HepG2 (cell line): ENCODE results near the gene ZMYND10. TPM values are rescaled to one million over a fixed set of nuclear protein-coding genes. Genes with fewer than 3 reads are reported as not detected.

Experiments
- ATAC-seq: fragments of 200-7000 bp; cut with Tn5 transposase; 3 replicates; pipeline ENCODE4 v1.9.1; 2020; ENCODE audit warnings: mild to moderate bottlenecking, moderate library complexity
- BruUV-seq: library from RNA; stranded (reverse); fragments of 400-500 nt; replicated peaks from 2 replicates; lab custom pipeline; 2021; lab: Mats Ljungman, UMichigan
- CTCF ChIA-PET: fragments of 300-600 bp; formaldehyde crosslinking; extraction: SDS; loops from one replicate; lab custom pipeline; 2021; ENCODE audit warnings: low total read pairs, inconsistent platforms, low intra/inter-chr PET ratio; lab: Yijun Ruan, JAX
- POLR2A ChIA-PET: fragments of 350-600 bp; sonication (Branson Sonifier 250); formaldehyde crosslinking; loops from one replicate; lab custom pipeline; 2020; ENCODE audit warnings: antibody characterized with exemption, inconsistent platforms; lab: Yijun Ruan, JAX
- DNase-seq: peaks from one replicate; pipeline ENCODE4 v3.0.0-alpha.2; 2015; ENCODE audit warnings: low spot score
- FAIRE-seq: peaks from 3 replicates; lab custom pipeline; 2011; peaks lifted over from hg19 to GRCh38; lab: Jason Lieb, UNC
- H2AFZ ChIP-seq: one replicate; pipeline ENCODE4 v1.6.1; 2011; ENCODE audit warnings: low read length, inconsistent platforms
- H3K27ac ChIP-seq: fragments of 300-600 bp; 3 replicates; pipeline ENCODE4 v1.8.0; 2011; ENCODE audit warnings: mixed run types, mild to moderate bottlenecking, mixed read lengths, low read length, inconsistent platforms; ENCODE audit not compliant: insufficient read depth; ENCODE audit errors: extremely low read length
- H3K27me3 ChIP-seq, 2 experiments: fragments of 200-600 bp in 1 of 2; 2 replicates in 1 of 2; 3 replicates in 1 of 2; pipeline versions ENCODE4 v1.6.0 to v1.8.0; 2011; ENCODE audit warnings: low read length in 2 of 2, mild to moderate bottlenecking in 2 of 2, moderate library complexity in 2 of 2, inconsistent platforms in 1 of 2; ENCODE audit not compliant: insufficient read depth in 2 of 2, control insufficient read depth in 1 of 2
- H3K36me3 ChIP-seq, 2 experiments: fragments of 200-600 bp in 1 of 2; replicated peaks in 1 of 2; 2 replicates in 1 of 2; 3 replicates in 1 of 2; pipeline versions ENCODE4 v1.5.1 to v1.8.0; 2011; ENCODE audit warnings: low read length in 2 of 2, inconsistent platforms in 1 of 2; ENCODE audit not compliant: insufficient read depth in 2 of 2, control insufficient read depth in 1 of 2
- H3K4me1 ChIP-seq: 2 replicates; pipeline ENCODE4 v1.5.1; 2012; ENCODE audit warnings: low read length, inconsistent platforms; ENCODE audit not compliant: insufficient read depth
- H3K4me2 ChIP-seq: 2 replicates; pipeline ENCODE4 v1.6.0; 2011; ENCODE audit warnings: low read depth, low read length, inconsistent platforms
- H3K4me3 ChIP-seq, 3 experiments: fragments of 200-600 bp in 1 of 3; sonication (generic), shearing (Covaris generic) in 1 of 3; replicated peaks in 1 of 3; 2 replicates each; pipeline ENCODE4 v1.5.1; 2011 to 2016; ENCODE audit warnings: low read length in 3 of 3, inconsistent platforms in 2 of 3, low read depth in 2 of 3, mild to moderate bottlenecking in 2 of 3, control low read depth in 1 of 3, mixed read lengths in 1 of 3; ENCODE audit not compliant: insufficient read depth in 1 of 3
- H3K79me2 ChIP-seq: one replicate; pipeline ENCODE4 v1.6.1; 2011; ENCODE audit warnings: low read length, inconsistent platforms; ENCODE audit not compliant: insufficient read depth
- H3K9ac ChIP-seq: 2 replicates; pipeline ENCODE4 v1.6.0; 2011; ENCODE audit warnings: mild to moderate bottlenecking, low read depth, low read length, inconsistent platforms; ENCODE audit not compliant: insufficient read depth
- H3K9me3 ChIP-seq: 2 replicates; pipeline ENCODE4 v1.5.1; 2012; ENCODE audit warnings: mild to moderate bottlenecking, low read length
- H4K20me1 ChIP-seq: 2 replicates; pipeline ENCODE4 v1.6.0; 2011; ENCODE audit warnings: inconsistent platforms, mild to moderate bottlenecking, low read length, moderate library complexity; ENCODE audit not compliant: insufficient read depth
- AGO2 ChIP-seq: fragments of 200-400 bp; formaldehyde crosslinking; optimal IDR thresholded peaks from 2 replicates; pipeline ENCODE3; 2017; ENCODE audit warnings: mild to moderate bottlenecking, low read depth, low read length, moderate library complexity
- HNRNPL ChIP-seq: fragments of 200-400 bp; formaldehyde crosslinking; IDR thresholded peaks from 2 replicates; pipeline ENCODE4 v1.6.1; 2017; ENCODE audit warnings: mild to moderate bottlenecking, low read depth, low read length
- RBFOX2 ChIP-seq: fragments of 200-400 bp; formaldehyde crosslinking; IDR thresholded peaks from 2 replicates; pipeline ENCODE4 v1.6.1; 2017; ENCODE audit warnings: low read depth, mild to moderate bottlenecking, low read length
- WGBS: methylation state at CpG from one replicate; pipeline ENCODE4 v1.1.6; 2017; ENCODE audit warnings: low lambda C conversion rate; 5-methylcytosine and 5-hydroxymethylcytosine counted together
- in situ Hi-C: cut with HindIII; loops from 2 replicates; pipeline ENCODE4 v1.10.0; 2017; ENCODE audit warnings: low pct_unique_long_range_greater_than_20kb; ENCODE audit not compliant: extremely low pct_ligation_motif_present
- intact Hi-C: fragments of 100-400 bp; cut with micrococcal nuclease; formaldehyde crosslinking; loops from one replicate; pipeline ENCODE4 v1.10.0; 2022; ENCODE audit not compliant: unreplicated experiment
- polyA plus RNA-seq, 8 experiments: library from polyadenylated mRNA; depleted of rRNA in 3 of 8; stranded (reverse) in 7 of 8; unstranded in 1 of 8; fragments of >200 nt; fragmentation: Illumina TruSeq in 4 of 8; extraction: Trizol in 4 of 8; gene quantifications; 2 replicates each; pipeline versions ENCODE4 v1.2.1 to v1.2.3, GENCODE V29; 2011 to 2016; ENCODE audit warnings: low read depth in 4 of 8, missing spikeins in 1 of 8, mixed read lengths in 1 of 8; ENCODE audit not compliant: insufficient read depth in 1 of 8
- total RNA-seq, 5 experiments: library from RNA; depleted of rRNA; stranded (reverse); fragments of >200 nt; fragmentation: Illumina TruSeq; extraction: Trizol; gene quantifications; 2 replicates each; pipeline ENCODE4 v1.2.3, GENCODE V29; 2016; ENCODE audit warnings: low read depth in 1 of 5
- TF ChIP-seq, protein P1 (sequence below): sonication (generic); formaldehyde crosslinking; IDR thresholded peaks from 2 replicates; pipeline ENCODE4 v1.5.1; 2020; ENCODE audit warnings: mild to moderate bottlenecking, missing genetic modification reagents, moderate library complexity
- TF ChIP-seq, protein P2 (sequence below): sonication (generic); formaldehyde crosslinking; IDR thresholded peaks from 2 replicates; pipeline ENCODE4 v1.8.1; 2023; ENCODE audit warnings: missing genetic modification reagents, mild to moderate bottlenecking, borderline replicate concordance

Gene ZMYND10
- total and polyA plus RNA-seq, 2 of the 13 experiments (the other 11 are each of a cell fraction or from before 2014, with no cell fraction given): 0.60 to 0.74 TPM

DNA sequence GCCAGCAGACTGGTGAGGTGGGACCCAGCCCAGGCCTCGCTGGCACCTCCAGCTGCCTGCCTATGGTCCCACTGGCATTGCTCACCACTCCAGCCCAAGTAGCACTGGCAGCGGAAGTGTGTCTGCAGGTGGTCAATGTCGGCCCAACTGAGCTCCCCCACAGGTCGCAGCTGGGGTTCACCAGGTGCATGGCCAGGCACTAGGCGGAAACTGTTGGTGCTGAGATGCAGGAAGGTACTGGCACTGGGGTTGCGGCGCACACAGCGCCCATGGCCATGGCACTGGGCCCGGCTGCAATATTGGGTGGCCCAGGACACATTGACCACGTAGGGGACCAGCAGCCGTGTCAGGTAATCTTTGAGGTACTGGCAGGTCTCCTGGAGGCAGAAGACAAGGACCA lies 27.4 kb downstream of the ZMYND10 start:
- TF ChIP-seq, protein P1, sequence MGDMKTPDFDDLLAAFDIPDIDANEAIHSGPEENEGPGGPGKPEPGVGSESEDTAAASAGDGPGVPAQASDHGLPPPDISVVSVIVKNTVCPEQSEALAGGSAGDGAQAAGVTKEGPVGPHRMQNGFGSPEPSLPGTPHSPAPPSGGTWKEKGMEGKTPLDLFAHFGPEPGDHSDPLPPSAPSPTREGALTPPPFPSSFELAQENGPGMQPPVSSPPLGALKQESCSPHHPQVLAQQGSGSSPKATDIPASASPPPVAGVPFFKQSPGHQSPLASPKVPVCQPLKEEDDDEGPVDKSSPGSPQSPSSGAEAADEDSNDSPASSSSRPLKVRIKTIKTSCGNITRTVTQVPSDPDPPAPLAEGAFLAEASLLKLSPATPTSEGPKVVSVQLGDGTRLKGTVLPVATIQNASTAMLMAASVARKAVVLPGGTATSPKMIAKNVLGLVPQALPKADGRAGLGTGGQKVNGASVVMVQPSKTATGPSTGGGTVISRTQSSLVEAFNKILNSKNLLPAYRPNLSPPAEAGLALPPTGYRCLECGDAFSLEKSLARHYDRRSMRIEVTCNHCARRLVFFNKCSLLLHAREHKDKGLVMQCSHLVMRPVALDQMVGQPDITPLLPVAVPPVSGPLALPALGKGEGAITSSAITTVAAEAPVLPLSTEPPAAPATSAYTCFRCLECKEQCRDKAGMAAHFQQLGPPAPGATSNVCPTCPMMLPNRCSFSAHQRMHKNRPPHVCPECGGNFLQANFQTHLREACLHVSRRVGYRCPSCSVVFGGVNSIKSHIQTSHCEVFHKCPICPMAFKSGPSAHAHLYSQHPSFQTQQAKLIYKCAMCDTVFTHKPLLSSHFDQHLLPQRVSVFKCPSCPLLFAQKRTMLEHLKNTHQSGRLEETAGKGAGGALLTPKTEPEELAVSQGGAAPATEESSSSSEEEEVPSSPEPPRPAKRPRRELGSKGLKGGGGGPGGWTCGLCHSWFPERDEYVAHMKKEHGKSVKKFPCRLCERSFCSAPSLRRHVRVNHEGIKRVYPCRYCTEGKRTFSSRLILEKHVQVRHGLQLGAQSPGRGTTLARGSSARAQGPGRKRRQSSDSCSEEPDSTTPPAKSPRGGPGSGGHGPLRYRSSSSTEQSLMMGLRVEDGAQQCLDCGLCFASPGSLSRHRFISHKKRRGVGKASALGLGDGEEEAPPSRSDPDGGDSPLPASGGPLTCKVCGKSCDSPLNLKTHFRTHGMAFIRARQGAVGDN (CRISPR knock-in tag): 0 out of 2 replicates have a peak, but pooled peaks have one; percentile 32
- TF ChIP-seq RBFOX2 (peak; percentile 36), AGO2 (peak; percentile 75), HNRNPL (0 out of 2 replicates have a peak, but pooled peaks have one; percentile 39)
- TF ChIP-seq, protein P2, sequence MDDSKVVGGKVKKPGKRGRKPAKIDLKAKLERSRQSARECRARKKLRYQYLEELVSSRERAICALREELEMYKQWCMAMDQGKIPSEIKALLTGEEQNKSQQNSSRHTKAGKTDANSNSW (CRISPR knock-in tag): no peak
- Histone ChIP-seq H3K4me1 (peaks cover 58% of the 10 kb centered on the region), H3K9me3 (no peaks in the 10 kb centered on the region), H3K27me3 (no peaks in the 10 kb centered on the region; a peak in 1 of 5 replicates), H3K4me3 (no peak overlapping the region), H3K36me3 (peaks cover 16 to 32% of the 10 kb centered on the region in 2 experiments), H3K9ac (no peak overlapping the region), H4K20me1 (no peaks in the 10 kb centered on the region), H3K27ac (no peak overlapping the region), H3K79me2 (peaks cover 25% of the 10 kb centered on the region), H2AFZ (no peak overlapping the region), H3K4me2 (peak overlapping the region; percentile 94; the same call in 1 of the 2 replicates)
- FAIRE-seq (no peak), DNase-seq (no peak), ATAC-seq (no peak)
- BruUV-seq: no TSS peak
- in situ Hi-C loops: no loop called here
- POLR2A ChIA-PET: interaction anchor here (1.3 to 13.0 kb wide), 4 partner anchors 10 to 26 kb away, joined by 3 to 222 read pairs (median 6); partner anchors contain the start of genes HYAL1, HYAL3, IFRD2 and NAA80
- intact Hi-C loops: no loop called here
- CTCF ChIA-PET: no interaction called here
- 100% methylated on average over 3 of the region's 11 CpGs for WGBS
